Measurements from ENCODE around the gene CYP26C1. TPM values are rescaled to one million over a fixed set of nuclear protein-coding genes. Genes with fewer than 3 reads are reported as not detected.
A peak's percentile ranks its signal among the peaks of the same experiment; 100 is the strongest.

The CYP26C1 gene
- total RNA-seq, result 0.52 and 0.65 TPM in 2 replicates

- DNase-seq (ENCODE audit: low read depth), result no peak
Measured at GRCh38 chr10:93059975-93060886, at the start of gene CYP26C1. TSS of gene CYP26C1 (plus strand) at chr10:93060798. CDS start at chr10:93061264, 466 bp downstream.

GRCh38 chr10:93015722-93016121 lies 44.9 kb upstream of the CYP26C1 start:
- DNase-seq (ENCODE audit: low read depth), result no peak

GRCh38 chr10:93023013-93023650 lies 37.5 kb upstream of the CYP26C1 start:
- no peak for DNase-seq (ENCODE audit: low read depth)

GRCh38 chr10:93026072-93026471 lies 34.5 kb upstream of the CYP26C1 start:
- peak; percentile 7 for DNase-seq (ENCODE audit: low read depth)

- DNase-seq (ENCODE audit: low read depth), result no peak
Measured at GRCh38 chr10:93027508-93027907, 33.1 kb upstream of the CYP26C1 start.

GRCh38 chr10:93028883-93029282 lies 31.7 kb upstream of the CYP26C1 start:
- peak; percentile 53 for DNase-seq (ENCODE audit: low read depth)

GRCh38 chr10:93030409-93030808 lies 30.2 kb upstream of the CYP26C1 start:
- DNase-seq (ENCODE audit: low read depth), result peak; percentile 90

- DNase-seq (ENCODE audit: low read depth), result no peak
Measured at GRCh38 chr10:93032105-93032808, 28.3 kb upstream of the CYP26C1 start.

- DNase-seq (ENCODE audit: low read depth), result no peak
Measured at GRCh38 chr10:93032809-93033137, 27.8 kb upstream of the CYP26C1 start.

- no peak for DNase-seq (ENCODE audit: low read depth)
Measured at GRCh38 chr10:93034426-93034825, 26.2 kb upstream of the CYP26C1 start.

- DNase-seq (ENCODE audit: low read depth), result no peak
Measured at GRCh38 chr10:93039110-93039509, 21.5 kb upstream of the CYP26C1 start.

GRCh38 chr10:93039721-93040120 lies 20.9 kb upstream of the CYP26C1 start:
- peak; percentile 21 for DNase-seq (ENCODE audit: low read depth)

- DNase-seq (ENCODE audit: low read depth), result no peak
Measured at GRCh38 chr10:93054486-93054885, 6.1 kb upstream of the CYP26C1 start.

- DNase-seq (ENCODE audit: low read depth), result no peak
Measured at GRCh38 chr10:93058139-93058538, 2.5 kb upstream of the CYP26C1 start.

- DNase-seq (ENCODE audit: low read depth), result no peak
Measured at GRCh38 chr10:93060887-93061593, 442 bp downstream of the CYP26C1 start.

GRCh38 chr10:93061594-93062513 lies 1.3 kb downstream of the CYP26C1 start:
- DNase-seq (ENCODE audit: low read depth), result no peak

- no peak for DNase-seq (ENCODE audit: low read depth)
Measured at GRCh38 chr10:93062514-93063143, 2.0 kb downstream of the CYP26C1 start.

GRCh38 chr10:93063144-93063976 lies 2.8 kb downstream of the CYP26C1 start:
- DNase-seq (ENCODE audit: low read depth), result no peak

- no peak for DNase-seq (ENCODE audit: low read depth)
Measured at GRCh38 chr10:93063977-93064660, 3.5 kb downstream of the CYP26C1 start.

Measured in renal cortical epithelial cell (primary cell).